Fibroblast of mammary gland (primary cell): ENCODE measurements around the gene PHEX.
A peak's percentile ranks its signal among the peaks of the same experiment; 100 is the strongest.

Source experiments
- DNase-seq: peaks from one replicate; pipeline ENCODE4 v3.0.0-alpha.2; 2010; ENCODE audit warnings: low read depth
- H3K4me3 ChIP-seq: 2 replicates; pipeline ENCODE4 v1.5.1; 2011; ENCODE audit warnings: low read depth, mild to moderate bottlenecking, low read length, moderate library complexity; ENCODE audit not compliant: control insufficient read depth
- CTCF ChIP-seq: conservative IDR thresholded peaks from 2 replicates; pipeline ENCODE4 v1.5.1; 2011; ENCODE audit warnings: low read depth, low read length, inconsistent platforms; ENCODE audit not compliant: control insufficient read depth, insufficient read depth

The PHEX gene

GRCh38 chrX:22097012-22097694, 65.0 kb downstream of the PHEX start:
- no peak overlapping the region for H3K4me3 ChIP-seq
- DNase-seq, result peak; percentile 96
- no peak for TF ChIP-seq CTCF

GRCh38 chrX:22105231-22105630, 73.1 kb downstream of the PHEX start:
- TF ChIP-seq CTCF, result no peak
- no peak overlapping the region for H3K4me3 ChIP-seq
- peak; percentile 91 for DNase-seq

- H3K4me3 ChIP-seq, result no peak overlapping the region
- TF ChIP-seq CTCF, result no peak
- DNase-seq, result no peak
Observed at GRCh38 chrX:22105971-22106370, 73.8 kb downstream of the PHEX start.

- peak; percentile 56 for DNase-seq
- no peak for TF ChIP-seq CTCF
- no peak overlapping the region for H3K4me3 ChIP-seq
Observed at GRCh38 chrX:22109442-22109841, 77.3 kb downstream of the PHEX start.

GRCh38 chrX:22110729-22111494, 78.8 kb downstream of the PHEX start:
- no peak for TF ChIP-seq CTCF
- no peak overlapping the region for H3K4me3 ChIP-seq
- DNase-seq, result peak; percentile 60

- TF ChIP-seq CTCF, result no peak
- DNase-seq, result no peak
- no peak overlapping the region for H3K4me3 ChIP-seq
Observed at GRCh38 chrX:22116605-22117546, 84.8 kb downstream of the PHEX start.
